Activated gamma-delta T cell treated with Interleukin-2 at 50 U/mL for 16 hours (primary cell): ENCODE measurements around the gene TGFB2.

Experiments
- DNase-seq: peaks from one replicate; pipeline ENCODE4 v3.0.0-alpha.2; 2020

The TGFB2 gene

DNA sequence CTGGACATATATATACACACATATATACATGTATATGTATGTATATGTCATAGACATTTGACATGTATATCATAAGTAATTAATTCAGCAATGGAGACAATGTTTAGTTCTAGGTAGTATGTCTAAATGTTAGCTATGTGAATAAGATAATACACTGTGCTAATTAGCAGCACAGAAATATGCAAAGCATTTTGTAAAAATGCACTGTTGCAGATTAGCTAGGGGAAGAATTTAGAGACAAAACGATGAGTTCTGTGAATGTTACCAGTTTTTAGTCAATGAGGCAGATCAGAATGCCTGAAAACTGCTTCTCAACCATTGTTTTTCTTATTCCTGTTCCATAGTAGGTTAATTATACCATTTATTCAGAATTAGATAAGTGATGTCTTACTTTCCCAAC is 86.3 kb downstream of the TGFB2 start:
- no peak for DNase-seq

GRCh38 chr1:218433744-218434143 is 88.6 kb downstream of the TGFB2 start:
- DNase-seq, result no peak

- DNase-seq, result no peak
Observed at GRCh38 chr1:218435528-218435927, 90.4 kb downstream of the TGFB2 start.

DNA sequence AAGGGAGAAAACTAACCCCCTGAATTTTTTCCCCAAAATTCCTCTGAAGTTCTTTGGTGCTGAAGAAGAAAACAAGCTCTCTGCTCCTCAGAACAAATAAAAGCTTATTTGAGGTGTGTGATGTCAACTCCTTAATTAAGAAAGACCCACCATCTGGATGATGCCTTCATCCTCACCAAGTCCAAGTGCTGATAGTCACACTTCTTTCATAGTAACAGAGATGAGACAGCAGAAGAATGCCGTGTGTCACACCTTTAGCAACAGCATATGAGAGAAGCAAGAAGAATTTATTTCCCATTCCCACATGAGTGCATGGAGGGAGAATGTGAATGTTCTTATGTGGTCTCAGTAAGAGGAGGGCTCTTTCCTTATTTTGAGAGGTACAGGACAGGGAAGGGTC is 91.2 kb downstream of the TGFB2 start:
- no peak for DNase-seq

- DNase-seq, result no peak
Observed at GRCh38 chr1:218436997-218437396, 91.9 kb downstream of the TGFB2 start.

- DNase-seq, result no peak
Observed at GRCh38 chr1:218439541-218440295, 94.6 kb downstream of the TGFB2 start.

DNA sequence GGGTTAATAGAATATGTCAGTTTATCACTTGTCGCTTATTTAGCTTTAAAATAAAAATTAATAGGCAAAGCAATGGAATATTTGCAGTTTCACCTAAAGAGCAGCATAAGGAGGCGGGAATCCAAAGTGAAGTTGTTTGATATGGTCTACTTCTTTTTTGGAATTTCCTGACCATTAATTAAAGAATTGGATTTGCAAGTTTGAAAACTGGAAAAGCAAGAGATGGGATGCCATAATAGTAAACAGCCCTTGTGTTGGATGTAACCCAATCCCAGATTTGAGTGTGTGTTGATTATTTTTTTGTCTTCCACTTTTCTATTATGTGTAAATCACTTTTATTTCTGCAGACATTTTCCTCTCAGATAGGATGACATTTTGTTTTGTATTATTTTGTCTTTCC is 98.1 kb downstream of the TGFB2 start:
- DNase-seq, result no peak

DNA sequence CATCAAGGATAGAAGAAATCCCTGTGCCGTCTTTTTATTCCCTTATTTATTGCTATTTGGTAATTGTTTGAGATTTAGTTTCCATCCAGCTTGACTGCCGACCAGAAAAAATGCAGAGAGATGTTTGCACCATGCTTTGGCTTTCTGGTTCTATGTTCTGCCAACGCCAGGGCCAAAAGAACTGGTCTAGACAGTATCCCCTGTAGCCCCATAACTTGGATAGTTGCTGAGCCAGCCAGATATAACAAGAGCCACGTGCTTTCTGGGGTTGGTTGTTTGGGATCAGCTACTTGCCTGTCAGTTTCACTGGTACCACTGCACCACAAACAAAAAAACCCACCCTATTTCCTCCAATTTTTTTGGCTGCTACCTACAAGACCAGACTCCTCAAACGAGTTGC is 99.0 kb downstream of the TGFB2 start:
- no peak for DNase-seq

DNA sequence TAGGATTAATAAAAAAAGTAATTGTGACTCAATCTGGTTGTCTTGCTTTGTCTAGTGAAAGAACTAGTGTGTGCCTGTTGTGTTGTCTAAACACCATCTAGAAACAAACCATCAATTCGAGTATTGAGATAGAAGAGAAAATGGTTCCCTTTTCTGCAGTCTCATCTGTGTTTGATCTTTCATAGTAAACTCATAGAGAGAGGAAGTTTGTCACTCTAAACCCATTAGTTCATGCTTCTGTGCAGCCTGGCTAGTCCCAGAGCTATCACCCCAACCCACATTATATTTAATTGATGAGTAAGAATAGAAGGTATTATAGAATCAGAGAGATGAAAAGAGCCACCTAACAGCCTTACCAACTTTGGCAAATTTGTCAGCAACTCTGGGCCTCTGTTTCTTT is 99.5 kb downstream of the TGFB2 start:
- DNase-seq, result no peak

GRCh38 chr1:218447010-218447689 is 102.0 kb downstream of the TGFB2 start:
- DNase-seq, result no peak

DNA sequence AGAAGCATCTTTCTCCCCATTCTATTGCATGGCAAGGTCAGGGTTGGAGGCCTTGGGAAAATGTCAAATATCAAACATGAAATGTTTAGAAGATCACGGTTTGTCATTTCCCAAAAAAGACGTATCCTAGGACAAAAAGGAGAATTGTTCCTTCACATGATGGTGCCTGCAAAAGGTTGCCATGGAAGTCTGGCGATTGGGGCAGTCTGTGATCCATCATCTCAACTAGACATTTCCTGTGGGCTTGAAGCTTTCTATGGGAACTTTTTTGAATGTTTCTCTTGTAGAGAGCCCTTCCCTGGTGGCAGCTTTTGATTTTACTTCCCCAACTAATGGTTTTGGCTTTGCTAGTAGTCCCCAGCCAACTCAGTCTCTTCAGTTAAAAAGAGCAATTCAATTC is 106.3 kb downstream of the TGFB2 start:
- no peak for DNase-seq

DNA sequence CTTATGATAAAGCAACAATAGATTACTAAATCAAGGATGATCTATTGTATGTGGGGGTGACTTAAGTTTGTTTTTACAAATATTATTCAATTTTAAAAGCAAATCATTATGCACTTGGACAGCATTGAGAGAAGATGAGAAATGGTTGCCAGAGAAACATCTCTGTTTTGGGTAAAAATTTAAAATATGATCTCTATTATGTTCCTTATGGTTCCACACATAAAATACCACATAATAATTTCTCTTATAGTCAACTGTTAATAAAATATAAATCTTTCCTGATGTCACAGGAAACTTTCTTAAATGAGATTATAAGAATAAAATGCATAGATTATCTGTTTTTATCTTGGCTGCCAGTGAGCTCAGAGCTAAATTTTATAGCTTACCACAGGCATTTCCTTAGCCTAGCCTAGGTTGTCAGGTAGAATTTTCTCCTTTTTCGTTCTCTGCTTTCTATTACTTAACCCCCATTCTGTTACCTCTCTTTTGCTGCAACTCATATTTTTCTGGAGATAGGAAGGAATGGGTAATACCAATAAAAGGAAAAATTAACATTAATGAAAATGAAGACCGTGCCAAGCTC is 109.7 kb downstream of the TGFB2 start:
- no peak for DNase-seq

DNA sequence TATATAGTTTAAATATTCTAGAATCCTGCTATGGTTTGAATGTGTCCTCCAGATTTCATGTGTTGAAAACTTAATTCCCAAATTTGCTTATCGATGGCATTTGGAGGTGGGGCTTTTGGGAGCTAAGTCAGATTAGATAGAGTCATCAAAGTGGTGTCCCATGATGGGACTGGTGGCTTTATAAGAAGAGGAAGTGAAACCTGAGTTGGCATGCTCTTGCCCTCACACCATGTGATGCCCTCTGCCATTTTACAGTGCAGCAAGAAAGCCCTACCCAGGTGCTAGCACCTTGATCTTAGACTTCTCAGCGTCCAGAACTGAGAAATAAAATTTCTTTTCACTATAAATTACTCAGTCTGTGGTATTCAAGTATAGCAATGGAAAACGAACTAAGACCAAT is 111.3 kb downstream of the TGFB2 start:
- DNase-seq, result no peak

DNA sequence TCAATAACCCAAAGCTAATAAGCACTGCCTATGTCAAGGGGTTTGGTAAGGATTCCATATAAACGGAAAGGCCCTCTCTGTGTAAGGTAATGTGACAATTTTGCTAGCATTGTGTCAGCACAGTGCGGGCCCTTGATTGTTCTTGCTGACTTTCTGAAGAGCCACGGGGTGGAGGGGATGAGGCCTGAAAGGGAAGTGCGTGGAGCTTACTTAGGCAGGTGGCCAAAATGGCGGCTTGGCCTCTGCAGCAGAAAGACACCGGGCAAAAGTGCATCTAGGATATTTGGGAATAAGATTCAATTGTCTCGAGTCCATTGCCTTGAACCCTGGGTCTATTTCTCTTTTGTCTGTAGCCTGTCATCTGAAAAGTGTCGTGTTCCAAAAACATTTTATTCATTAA is 114.3 kb downstream of the TGFB2 start:
- DNase-seq, result no peak

- no peak for DNase-seq
Observed at GRCh38 chr1:218459878-218460711, 115.0 kb downstream of the TGFB2 start.

GRCh38 chr1:218461351-218461750 is 116.2 kb downstream of the TGFB2 start:
- DNase-seq, result no peak

- no peak for DNase-seq
Observed at GRCh38 chr1:218462116-218462515, 117.0 kb downstream of the TGFB2 start.

DNA sequence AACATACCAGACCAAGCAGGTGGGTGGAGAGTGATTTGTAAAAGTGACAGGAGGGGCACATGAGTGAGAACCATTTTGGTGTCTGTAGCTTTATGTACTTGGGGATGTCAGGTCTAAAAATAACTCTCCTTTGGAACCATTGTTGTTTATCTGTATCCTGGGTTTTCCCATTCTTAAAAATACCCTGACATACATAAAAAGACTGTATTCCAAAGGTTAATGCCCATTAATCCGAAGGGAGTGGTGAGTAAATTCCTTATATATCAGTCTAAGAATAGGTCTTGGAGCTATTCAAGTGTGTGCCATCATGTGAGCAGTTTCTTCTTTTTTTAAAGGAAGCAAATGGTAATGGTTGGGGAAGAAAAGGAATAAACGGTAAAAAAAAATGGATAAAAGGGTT is 117.5 kb downstream of the TGFB2 start:
- no peak for DNase-seq

GRCh38 chr1:218463194-218464156 is 118.3 kb downstream of the TGFB2 start:
- no peak for DNase-seq

DNA sequence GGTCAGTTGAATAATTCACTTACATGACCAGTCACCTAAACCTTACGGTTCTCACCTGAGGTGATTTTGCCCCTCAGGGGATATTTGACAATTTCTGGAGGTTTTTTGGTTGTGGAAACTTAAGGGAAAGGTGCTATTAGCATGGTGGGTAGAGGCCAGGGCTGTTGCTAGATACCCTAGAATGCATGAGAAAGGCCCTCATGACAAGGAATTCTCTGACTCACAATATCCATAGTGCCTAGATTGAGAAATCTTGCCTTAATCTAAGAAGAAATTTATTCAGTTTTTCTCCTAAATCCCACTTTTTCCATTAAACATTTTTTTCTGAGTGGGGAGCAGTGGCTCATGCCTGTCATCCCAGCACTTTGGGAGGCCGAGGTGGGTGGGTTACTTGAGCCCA is 119.7 kb downstream of the TGFB2 start:
- DNase-seq, result no peak

DNA sequence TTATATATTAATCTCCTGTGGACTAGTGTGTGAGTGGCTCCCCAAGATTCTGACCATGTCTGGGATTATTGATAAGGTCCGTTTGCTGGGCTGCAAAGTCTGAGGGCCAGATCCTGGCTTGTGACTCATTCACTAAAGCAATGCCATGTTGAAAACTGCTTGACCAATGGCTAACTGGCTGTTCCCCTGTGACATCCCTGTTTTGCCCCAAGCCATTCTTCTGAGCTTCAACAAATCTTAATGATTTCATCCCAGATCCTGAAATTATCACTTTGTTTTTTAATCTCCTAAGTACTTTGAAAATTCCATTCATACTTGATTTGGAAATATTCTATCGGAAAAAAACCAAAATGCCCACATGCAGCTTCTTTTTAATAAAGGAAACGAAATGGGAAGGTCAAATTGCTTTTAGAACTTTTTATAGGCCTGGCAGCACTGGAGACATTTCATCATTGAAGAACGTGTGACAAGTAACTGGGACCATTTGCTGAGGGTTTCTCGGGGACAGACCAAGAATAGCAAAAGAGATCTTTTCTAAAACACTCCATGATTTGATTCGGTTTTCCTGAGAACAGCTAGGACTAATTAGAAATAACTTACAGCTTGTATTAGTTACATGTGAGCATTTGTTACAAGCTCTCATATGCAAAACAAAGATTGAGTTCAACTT is 121.3 kb downstream of the TGFB2 start:
- no peak for DNase-seq
